GM18511 (cell line): ENCODE measurements around the gene CACNA1A.
"Not testable (repeated sequence)": the region's sequence is repeated elsewhere in the genome, so short reads cannot be mapped to it uniquely, and the experiment has no call there.

ENCODE experiments used
- ATAC-seq: cut with Tn5 transposase; IDR thresholded peaks from one replicate; pipeline ENCODE4 v1.9.1; 2021; ENCODE audit warnings: mild to moderate bottlenecking, moderate library complexity; ENCODE audit not compliant: unreplicated experiment

CACNA1A gene

GRCh38 chr19:13427273-13428051 is 78.8 kb downstream of the CACNA1A start:
- ATAC-seq = no peak

- ATAC-seq = not testable (repeated sequence)
Measured at GRCh38 chr19:13425875-13426274, 80.4 kb downstream of the CACNA1A start.

- ATAC-seq = no peak
Measured at GRCh38 chr19:13425151-13425550, 81.1 kb downstream of the CACNA1A start.

GRCh38 chr19:13420780-13421179 is 85.5 kb downstream of the CACNA1A start:
- no peak for ATAC-seq

GRCh38 chr19:13417054-13417453 is 89.2 kb downstream of the CACNA1A start:
- no peak for ATAC-seq

- ATAC-seq = no peak
Measured at GRCh38 chr19:13411899-13412298, 94.4 kb downstream of the CACNA1A start.

GRCh38 chr19:13410946-13411345 is 95.3 kb downstream of the CACNA1A start:
- no peak for ATAC-seq

GRCh38 chr19:13408889-13409518 is 97.3 kb downstream of the CACNA1A start:
- ATAC-seq = no peak

- ATAC-seq = no peak
Measured at GRCh38 chr19:13404236-13404635, 102.0 kb downstream of the CACNA1A start.

GRCh38 chr19:13401388-13401787 is 104.9 kb downstream of the CACNA1A start:
- no peak for ATAC-seq

GRCh38 chr19:13400296-13400695 is 106.0 kb downstream of the CACNA1A start:
- ATAC-seq = no peak

GRCh38 chr19:13399746-13400145 is 106.5 kb downstream of the CACNA1A start:
- ATAC-seq = no peak

GRCh38 chr19:13398780-13399726 is 107.2 kb downstream of the CACNA1A start:
- no peak for ATAC-seq

GRCh38 chr19:13398182-13398581 is 108.1 kb downstream of the CACNA1A start:
- no peak for ATAC-seq

GRCh38 chr19:13396250-13397080 is 109.8 kb downstream of the CACNA1A start:
- no peak for ATAC-seq

- ATAC-seq = no peak
Measured at GRCh38 chr19:13382633-13382938, 123.7 kb downstream of the CACNA1A start.

GRCh38 chr19:13381827-13382632 is 124.2 kb downstream of the CACNA1A start:
- no peak for ATAC-seq

GRCh38 chr19:13376537-13376936 is 129.7 kb downstream of the CACNA1A start:
- no peak for ATAC-seq

- ATAC-seq = no peak
Measured at GRCh38 chr19:13373599-13373998, 132.7 kb downstream of the CACNA1A start.

- no peak for ATAC-seq
Measured at GRCh38 chr19:13370948-13371347, 135.3 kb downstream of the CACNA1A start.
